Lower lobe of right lung (tissue), 2 donors: ENCODE data around the gene JUND. TPM values are rescaled to one million over a fixed set of nuclear protein-coding genes. Genes with fewer than 3 reads are reported as not detected.

ENCODE experiments used
- ATAC-seq, 2 donors: fragments of 200-7000 bp; cut with Tn5 transposase; one replicate each; pipeline ENCODE4 v1.9.1; 2020 to 2022; ENCODE audit warnings: mild to moderate bottlenecking in 2 of 2, moderate library complexity in 2 of 2
- DNase-seq: peaks from one replicate; pipeline ENCODE4 v3.0.0-alpha.2; 2020
- H3K27ac ChIP-seq: fragments of 200-600 bp; one replicate; pipeline ENCODE4 v1.8.0; 2022
- H3K27me3 ChIP-seq: fragments of 200-600 bp; one replicate; pipeline ENCODE4 v1.8.0; 2022; ENCODE audit warnings: low read depth
- H3K36me3 ChIP-seq: fragments of 200-600 bp; one replicate; pipeline ENCODE4 v1.8.0; 2022; ENCODE audit warnings: mild to moderate bottlenecking
- H3K4me1 ChIP-seq: fragments of 200-600 bp; one replicate; pipeline ENCODE4 v1.8.0; 2022
- H3K4me3 ChIP-seq: fragments of 200-600 bp; one replicate; pipeline ENCODE4 v1.8.0; 2022; ENCODE audit warnings: mild to moderate bottlenecking
- H3K9me3 ChIP-seq: fragments of 200-600 bp; one replicate; pipeline ENCODE4 v1.8.0; 2022
- intact Hi-C: fragments of 100-400 bp; cut with DNase I; formaldehyde crosslinking; loops from one replicate; pipeline ENCODE4 v1.11.0; 2022
- microRNA-seq: library from miRNA; unstranded; fragments of <30 nt; microRNA quantifications from one replicate; pipeline ENCODE4 v1.2.0, GENCODE V29; 2020; ENCODE audit warnings: borderline number of aligned reads
- total RNA-seq: library from RNA; stranded (reverse); fragmentation: NEBNext Ultra II Directional; extraction: Animal tissue kit (Norgen Biotek cat#: 25700); gene quantifications from one replicate; pipeline ENCODE4 v1.2.1, GENCODE V29; 2021
- TF ChIP-seq, protein P1 (sequence below): fragments of 200-600 bp; IDR thresholded peaks from one replicate; pipeline ENCODE4 v1.8.0; 2022; ENCODE audit warnings: antibody characterized with exemption, mild to moderate bottlenecking
- donor health status: DM: no; HTN: yes; CAD: no; lungs with severe emphysema.

The JUND gene
- total RNA-seq, 1 donor from 2014 or later = 150 TPM

GRCh38 chr19:18232540-18233223 is 48.7 kb downstream of the JUND start:
- TF ChIP-seq, protein P1, sequence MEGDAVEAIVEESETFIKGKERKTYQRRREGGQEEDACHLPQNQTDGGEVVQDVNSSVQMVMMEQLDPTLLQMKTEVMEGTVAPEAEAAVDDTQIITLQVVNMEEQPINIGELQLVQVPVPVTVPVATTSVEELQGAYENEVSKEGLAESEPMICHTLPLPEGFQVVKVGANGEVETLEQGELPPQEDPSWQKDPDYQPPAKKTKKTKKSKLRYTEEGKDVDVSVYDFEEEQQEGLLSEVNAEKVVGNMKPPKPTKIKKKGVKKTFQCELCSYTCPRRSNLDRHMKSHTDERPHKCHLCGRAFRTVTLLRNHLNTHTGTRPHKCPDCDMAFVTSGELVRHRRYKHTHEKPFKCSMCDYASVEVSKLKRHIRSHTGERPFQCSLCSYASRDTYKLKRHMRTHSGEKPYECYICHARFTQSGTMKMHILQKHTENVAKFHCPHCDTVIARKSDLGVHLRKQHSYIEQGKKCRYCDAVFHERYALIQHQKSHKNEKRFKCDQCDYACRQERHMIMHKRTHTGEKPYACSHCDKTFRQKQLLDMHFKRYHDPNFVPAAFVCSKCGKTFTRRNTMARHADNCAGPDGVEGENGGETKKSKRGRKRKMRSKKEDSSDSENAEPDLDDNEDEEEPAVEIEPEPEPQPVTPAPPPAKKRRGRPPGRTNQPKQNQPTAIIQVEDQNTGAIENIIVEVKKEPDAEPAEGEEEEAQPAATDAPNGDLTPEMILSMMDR = no peak

GRCh38 chr19:18231775-18232174 is 49.6 kb downstream of the JUND start:
- H3K36me3 ChIP-seq = no peaks in the 10 kb centered on the region
- H3K4me1 ChIP-seq = peaks cover 9% of the 10 kb centered on the region
- TF ChIP-seq, protein P1 = no peak
- H3K9me3 ChIP-seq = no peaks in the 10 kb centered on the region
- H3K27ac ChIP-seq = no peak overlapping the region
- peaks cover 46% of the 10 kb centered on the region for H3K27me3 ChIP-seq
- DNase-seq = no peak
- no peak overlapping the region for H3K4me3 ChIP-seq
- no peak for ATAC-seq
- intact Hi-C loops = no loop called here

More at GRCh38 chr19:18232540-18233223, 48.7 kb downstream of the JUND start:
- no peak overlapping the region for H3K4me3 ChIP-seq
- no peak overlapping the region for H3K27ac ChIP-seq
- ATAC-seq (peak; percentile 20 to 30), DNase-seq (no peak)
- peaks cover 37% of the 10 kb centered on the region for H3K27me3 ChIP-seq
- no peaks in the 10 kb centered on the region for H3K9me3 ChIP-seq
- peaks cover 9% of the 10 kb centered on the region for H3K4me1 ChIP-seq
- intact Hi-C loops = no loop called here
- H3K36me3 ChIP-seq = no peaks in the 10 kb centered on the region

DNA sequence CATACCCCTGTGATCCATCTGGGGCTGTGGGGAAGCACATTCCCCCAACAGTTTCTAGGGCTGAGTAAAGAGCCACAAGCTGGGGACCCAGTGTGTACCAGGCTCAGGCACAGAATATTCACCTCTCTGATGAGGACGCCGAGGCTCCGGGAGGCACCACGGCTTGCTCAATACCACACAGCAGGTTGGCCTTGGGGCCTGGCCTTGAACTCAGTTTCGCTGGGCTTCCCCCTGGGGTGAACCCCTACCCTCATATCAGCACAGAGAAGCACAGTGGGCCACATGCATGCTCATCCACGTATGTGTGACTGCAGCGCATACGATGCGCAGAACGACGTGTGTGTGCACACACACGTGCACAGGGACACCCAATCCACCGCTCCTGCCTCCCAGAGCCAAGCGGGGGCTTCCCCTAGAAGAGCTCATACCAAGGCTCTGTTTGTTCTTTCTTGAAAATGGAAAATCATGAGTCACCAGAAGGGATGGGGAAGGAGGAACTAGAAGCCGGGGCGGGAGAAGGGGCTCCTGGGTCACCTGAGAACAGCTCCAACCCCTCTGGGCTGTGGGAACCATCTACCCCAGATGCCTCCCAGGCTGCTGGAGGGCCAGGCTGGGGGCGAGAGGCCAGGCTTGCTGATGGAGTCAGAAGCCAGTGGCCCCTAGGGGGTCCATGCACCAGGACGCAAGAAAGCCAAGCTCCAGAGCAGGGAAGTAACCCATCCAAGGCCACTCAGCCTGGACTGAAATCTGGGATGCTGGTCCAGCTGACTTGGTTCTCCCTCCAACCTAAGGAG is 50.3 kb downstream of the JUND start:
- Histone ChIP-seq H3K27ac (no peak overlapping the region), H3K4me3 (no peak overlapping the region), H3K27me3 (peaks cover 49% of the 10 kb centered on the region), H3K9me3 (no peaks in the 10 kb centered on the region), H3K36me3 (no peaks in the 10 kb centered on the region), H3K4me1 (peaks cover 13% of the 10 kb centered on the region)
- TF ChIP-seq, protein P1 = no peak
- intact Hi-C loops = no loop called here
- ATAC-seq (no peak), DNase-seq (no peak)

DNA sequence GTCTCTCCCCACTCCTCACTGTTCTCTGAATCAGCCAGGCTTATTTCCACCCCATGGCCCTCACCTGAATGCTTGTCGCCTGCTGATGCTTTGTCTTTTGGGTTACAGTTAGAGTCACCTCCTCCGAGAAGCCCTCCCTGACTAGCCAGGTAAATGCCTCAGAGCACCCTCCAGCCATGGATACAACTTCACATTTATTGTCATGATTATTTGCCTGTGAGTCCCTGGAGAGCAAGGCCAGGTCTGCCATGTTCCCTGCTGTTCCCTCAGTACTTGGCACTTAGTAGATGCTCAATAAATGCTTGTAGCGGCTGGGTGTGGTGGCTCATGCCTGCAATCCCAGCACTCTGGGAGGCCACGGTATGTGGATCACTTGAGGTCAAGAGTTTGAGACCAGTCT is 51.5 kb downstream of the JUND start:
- intact Hi-C loops = no loop called here
- Histone ChIP-seq H3K27me3 (peaks cover 55% of the 10 kb centered on the region), H3K9me3 (no peaks in the 10 kb centered on the region), H3K4me3 (no peak overlapping the region), H3K36me3 (no peaks in the 10 kb centered on the region), H3K4me1 (peaks cover 25% of the 10 kb centered on the region), H3K27ac (no peak overlapping the region)
- TF ChIP-seq, protein P1 = no peak
- ATAC-seq (no peak), DNase-seq (no peak)

Small RNAs within 50 kb of the gene (microRNA-seq; reads per million reads assigned to microRNA genes)
- gene MIR3188 = 5.5 reads per million, percentile 5 among the genes with 10 or more reads in this experiment

Other genes starting within 250 kb of the JUND start
- 14.6 TPM for gene IL12RB1, start 194.7 kb downstream of the JUND start, total RNA-seq
- gene MAST3, start 183.8 kb downstream of the JUND start, total RNA-seq = 29.2 TPM
- gene PIK3R2, start 128.5 kb downstream of the JUND start, total RNA-seq = 21.6 TPM
- 682 TPM for gene IFI30, start 107.8 kb downstream of the JUND start, total RNA-seq
- gene MPV17L2, start 88.4 kb downstream of the JUND start, total RNA-seq = 6.6 TPM
- 2.7 TPM for gene RAB3A, start 77.6 kb downstream of the JUND start, total RNA-seq
- 9.6 TPM for gene PDE4C, start 55.2 kb downstream of the JUND start, total RNA-seq
- 4.1 TPM for gene IQCN, start 7.2 kb downstream of the JUND start, total RNA-seq
- gene LSM4, start 41.5 kb upstream of the JUND start, total RNA-seq = 72.3 TPM
- gene PGPEP1, start 59.0 kb upstream of the JUND start, total RNA-seq = 40.9 TPM
- gene GDF15, start 104.5 kb upstream of the JUND start, total RNA-seq = 21.2 TPM
- 35.4 TPM for gene LRRC25, start 116.0 kb upstream of the JUND start, total RNA-seq
- 65.6 TPM for gene SSBP4, start 137.8 kb upstream of the JUND start, total RNA-seq
- gene ISYNA1, start 156.5 kb upstream of the JUND start, total RNA-seq = 30.6 TPM
- 19.7 TPM for gene ELL, start 240.4 kb upstream of the JUND start, total RNA-seq